PC-9 (cell line): ENCODE measurements around the gene IQCH. TPM values are rescaled to one million over a fixed set of nuclear protein-coding genes. Genes with fewer than 3 reads are reported as not detected.

ENCODE experiments used
- BruUV-seq: library from RNA; stranded (reverse); fragments of 400-500 nt; replicated peaks from 2 replicates; lab custom pipeline; 2021; lab: Mats Ljungman, UMichigan
- CTCF ChIA-PET: fragments of 300-600 bp; sonication (Branson Sonifier 250); formaldehyde crosslinking; loops from one replicate; lab custom pipeline; 2022; ENCODE audit warnings: antibody characterized with exemption; lab: Charles Lee
- POLR2A ChIA-PET: fragments of 300-600 bp; sonication (Branson Sonifier 250); formaldehyde crosslinking; loops from one replicate; lab custom pipeline; 2022; ENCODE audit warnings: antibody characterized with exemption; ENCODE audit not compliant: unreplicated experiment; lab: Charles Lee
- DNase-seq, 2 experiments: peaks; one replicate each; pipeline versions ENCODE4 v3.0.0 to v3.0.0-alpha.2; 2015 to 2022; ENCODE audit warnings: mixed read lengths in 1 of 2
- H2AFZ ChIP-seq: fragments of 200-600 bp; sonication (generic); 2 replicates; pipeline ENCODE4 v1.8.1; 2017; ENCODE audit warnings: antibody characterized with exemption
- H3F3A ChIP-seq: fragments of 200-600 bp; sonication (generic); 2 replicates; pipeline ENCODE4 v1.8.1; 2017; ENCODE audit warnings: antibody characterized with exemption, mild to moderate bottlenecking, low read depth; ENCODE audit not compliant: insufficient read depth
- H3K27ac ChIP-seq: fragments of 200-600 bp; sonication (generic); 2 replicates; pipeline ENCODE4 v1.6.1; 2016; ENCODE audit warnings: mixed run types
- H3K27me3 ChIP-seq: fragments of 200-600 bp; sonication (generic); 2 replicates; pipeline ENCODE4 v1.6.1; 2016; ENCODE audit warnings: low read depth, mixed run types; ENCODE audit not compliant: insufficient read depth
- H3K36me3 ChIP-seq: fragments of 200-600 bp; sonication (generic); 2 replicates; pipeline ENCODE4 v1.6.1; 2016; ENCODE audit warnings: low read depth, mixed run types
- H3K4me1 ChIP-seq: fragments of 200-600 bp; sonication (generic); replicated peaks from 2 replicates; pipeline ENCODE4 v1.6.1; 2016; ENCODE audit warnings: mixed run types; ENCODE audit not compliant: insufficient read depth
- H3K4me2 ChIP-seq: fragments of 200-600 bp; sonication (generic); 2 replicates; pipeline ENCODE4 v1.6.1; 2017; ENCODE audit warnings: mixed run types
- H3K4me3 ChIP-seq: fragments of 200-600 bp; sonication (generic); 2 replicates; pipeline ENCODE4 v1.6.1; 2016; ENCODE audit warnings: mixed run types
- H3K79me2 ChIP-seq: fragments of 200-600 bp; sonication (generic); 2 replicates; pipeline ENCODE4 v1.6.1; 2017; ENCODE audit warnings: low read depth, mixed run types
- H3K9me2 ChIP-seq: fragments of 200-600 bp; sonication (generic); 2 replicates; pipeline ENCODE4 v1.8.1; 2017; ENCODE audit warnings: mild to moderate bottlenecking; ENCODE audit not compliant: insufficient read depth
- H3K9me3 ChIP-seq: fragments of 200-600 bp; sonication (generic); 2 replicates; pipeline ENCODE4 v1.8.1; 2016; ENCODE audit warnings: low read depth; ENCODE audit not compliant: insufficient read depth
- H4K20me1 ChIP-seq: fragments of 200-600 bp; sonication (generic); 2 replicates; pipeline ENCODE4 v1.8.1; 2017; ENCODE audit not compliant: insufficient read depth
- EZH2 ChIP-seq: fragments of 200-600 bp; sonication (generic); IDR thresholded peaks from 2 replicates; pipeline ENCODE4 v1.8.0; 2017; ENCODE audit warnings: antibody characterized with exemption, low read depth
- intact Hi-C: fragments of 100-400 bp; cut with micrococcal nuclease; formaldehyde crosslinking; loops from one replicate; pipeline ENCODE4 v1.10.0; 2022; ENCODE audit not compliant: unreplicated experiment
- total RNA-seq: library from RNA; stranded (reverse); gene quantifications from 2 replicates; pipeline ENCODE4 v1.2.3, GENCODE V29; 2021
- TF ChIP-seq, protein P1 (sequence below): fragments of 200-600 bp; sonication (generic); conservative IDR thresholded peaks from 2 replicates; pipeline ENCODE4 v1.6.1; 2017; ENCODE audit warnings: mixed run types, antibody characterized with exemption, mild to moderate bottlenecking, moderate library complexity

Gene IQCH
- total RNA-seq, 1 experiment from 2014 or later = 7.5 TPM

DNA sequence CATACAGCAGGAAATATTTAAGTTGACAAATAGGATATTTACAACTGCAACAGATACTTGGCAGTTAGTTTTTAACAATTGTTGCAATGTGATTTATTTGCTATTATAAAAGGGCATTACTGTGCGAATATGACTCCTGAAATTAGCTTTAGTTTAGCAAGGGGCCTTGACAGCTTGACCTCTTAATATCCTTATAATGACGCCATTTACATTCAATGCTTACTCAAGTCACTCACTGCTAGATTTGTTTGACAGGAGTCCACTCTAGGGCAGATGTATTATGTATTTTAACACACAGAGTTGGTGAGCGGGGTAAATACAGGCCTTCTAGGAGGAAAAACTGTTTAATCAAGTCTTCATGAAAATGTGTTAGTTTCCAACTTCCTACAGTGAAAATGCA lies 208.3 kb downstream of the IQCH start:
- H3K9me3 ChIP-seq = no peaks in the 10 kb centered on the region
- POLR2A ChIA-PET = interaction anchor here (0.7 kb wide), 1 partner anchor 780 kb away, joined by 4 read pairs; no protein-coding TSS in a partner anchor
- no peaks in the 10 kb centered on the region for H3K79me2 ChIP-seq
- H3K27ac ChIP-seq = no peak overlapping the region
- DNase-seq = no peak
- H3K4me2 ChIP-seq = no peak overlapping the region
- H3K27me3 ChIP-seq = no peaks in the 10 kb centered on the region
- H3K36me3 ChIP-seq = no peaks in the 10 kb centered on the region
- no peak overlapping the region for H3K4me3 ChIP-seq
- H3K9me2 ChIP-seq = no peaks in the 10 kb centered on the region
- H4K20me1 ChIP-seq = no peaks in the 10 kb centered on the region
- H3F3A ChIP-seq = no peaks in the 10 kb centered on the region
- TF ChIP-seq EZH2 = no peak
- TF ChIP-seq, protein P1, sequence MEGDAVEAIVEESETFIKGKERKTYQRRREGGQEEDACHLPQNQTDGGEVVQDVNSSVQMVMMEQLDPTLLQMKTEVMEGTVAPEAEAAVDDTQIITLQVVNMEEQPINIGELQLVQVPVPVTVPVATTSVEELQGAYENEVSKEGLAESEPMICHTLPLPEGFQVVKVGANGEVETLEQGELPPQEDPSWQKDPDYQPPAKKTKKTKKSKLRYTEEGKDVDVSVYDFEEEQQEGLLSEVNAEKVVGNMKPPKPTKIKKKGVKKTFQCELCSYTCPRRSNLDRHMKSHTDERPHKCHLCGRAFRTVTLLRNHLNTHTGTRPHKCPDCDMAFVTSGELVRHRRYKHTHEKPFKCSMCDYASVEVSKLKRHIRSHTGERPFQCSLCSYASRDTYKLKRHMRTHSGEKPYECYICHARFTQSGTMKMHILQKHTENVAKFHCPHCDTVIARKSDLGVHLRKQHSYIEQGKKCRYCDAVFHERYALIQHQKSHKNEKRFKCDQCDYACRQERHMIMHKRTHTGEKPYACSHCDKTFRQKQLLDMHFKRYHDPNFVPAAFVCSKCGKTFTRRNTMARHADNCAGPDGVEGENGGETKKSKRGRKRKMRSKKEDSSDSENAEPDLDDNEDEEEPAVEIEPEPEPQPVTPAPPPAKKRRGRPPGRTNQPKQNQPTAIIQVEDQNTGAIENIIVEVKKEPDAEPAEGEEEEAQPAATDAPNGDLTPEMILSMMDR = no peak
- H3K4me1 ChIP-seq = no peaks in the 10 kb centered on the region
- intact Hi-C loops = no loop called here
- CTCF ChIA-PET = interaction anchor here (0.7 kb wide), 1 partner anchor 544 kb away, joined by 3 read pairs; no protein-coding TSS in a partner anchor
- no TSS peak for BruUV-seq
- no peak overlapping the region for H2AFZ ChIP-seq

- H3K27ac ChIP-seq = no peak overlapping the region
- no peak for DNase-seq
- H3K27me3 ChIP-seq = no peaks in the 10 kb centered on the region
- H3K4me1 ChIP-seq = no peaks in the 10 kb centered on the region
- ChIA-PET POLR2A (interaction anchor here (0.7 kb wide), 1 partner anchor 71 kb away, joined by 4 read pairs; no protein-coding TSS in a partner anchor), CTCF (no interaction called here)
- no peaks in the 10 kb centered on the region for H3K79me2 ChIP-seq
- H3K4me3 ChIP-seq = no peak overlapping the region
- H2AFZ ChIP-seq = no peak overlapping the region
- H3K9me3 ChIP-seq = no peaks in the 10 kb centered on the region
- no peak for TF ChIP-seq EZH2
- no peaks in the 10 kb centered on the region for H3K36me3 ChIP-seq
- no peaks in the 10 kb centered on the region for H4K20me1 ChIP-seq
- H3F3A ChIP-seq = no peaks in the 10 kb centered on the region
- no peak overlapping the region for H3K4me2 ChIP-seq
- no peaks in the 10 kb centered on the region for H3K9me2 ChIP-seq
- BruUV-seq = no TSS peak
- intact Hi-C loops = no loop called here
These were observed 208.9 kb downstream of the IQCH start for GRCh38 chr15:67463488-67463887.

GRCh38 chr15:67465196-67465952 lies 210.8 kb downstream of the IQCH start:
- no peak for TF ChIP-seq EZH2
- TF ChIP-seq, protein P1 = no peak
- Histone ChIP-seq H3K4me3 (no peak overlapping the region), H3K4me2 (no peak overlapping the region), H3K27ac (no peak overlapping the region), H4K20me1 (no peaks in the 10 kb centered on the region), H3K9me3 (no peaks in the 10 kb centered on the region), H3K9me2 (no peaks in the 10 kb centered on the region), H3K36me3 (no peaks in the 10 kb centered on the region), H3K79me2 (no peaks in the 10 kb centered on the region), H3K4me1 (no peaks in the 10 kb centered on the region), H3K27me3 (no peaks in the 10 kb centered on the region), H2AFZ (no peak overlapping the region), H3F3A (no peaks in the 10 kb centered on the region)
- DNase-seq = no peak
- ChIA-PET POLR2A (no interaction called here), CTCF (no interaction called here)
- no TSS peak for BruUV-seq
- intact Hi-C loops = no loop called here
